Adrenal gland (tissue), 5 donors: ENCODE data around the gene CLASP1.

ENCODE experiments used
- POLR2A ChIP-seq, 2 donors: fragments of 450-650 bp; IDR thresholded peaks; one replicate each; pipeline ENCODE4 v1.6.1; 2017; ENCODE audit warnings: antibody characterized with exemption in 2 of 2, mild to moderate bottlenecking in 2 of 2, moderate library complexity in 1 of 2
- TF ChIP-seq, protein P1 (sequence below), 6 experiments: fragments of 450-650 bp in 4 of 6; fragments of 200-600 bp in 2 of 6; sonication (generic) in 1 of 6; IDR thresholded peaks; 1 replicate in 5 of 6; 2 replicates in 1 of 6; pipeline versions ENCODE4 v1.5.1 to v1.8.0; 2016 to 2021; ENCODE audit warnings: antibody characterized with exemption in 6 of 6, mild to moderate bottlenecking in 2 of 6, moderate library complexity in 1 of 6
- donor health status: DM: no; HTN: no; CAD: no.

DNA sequence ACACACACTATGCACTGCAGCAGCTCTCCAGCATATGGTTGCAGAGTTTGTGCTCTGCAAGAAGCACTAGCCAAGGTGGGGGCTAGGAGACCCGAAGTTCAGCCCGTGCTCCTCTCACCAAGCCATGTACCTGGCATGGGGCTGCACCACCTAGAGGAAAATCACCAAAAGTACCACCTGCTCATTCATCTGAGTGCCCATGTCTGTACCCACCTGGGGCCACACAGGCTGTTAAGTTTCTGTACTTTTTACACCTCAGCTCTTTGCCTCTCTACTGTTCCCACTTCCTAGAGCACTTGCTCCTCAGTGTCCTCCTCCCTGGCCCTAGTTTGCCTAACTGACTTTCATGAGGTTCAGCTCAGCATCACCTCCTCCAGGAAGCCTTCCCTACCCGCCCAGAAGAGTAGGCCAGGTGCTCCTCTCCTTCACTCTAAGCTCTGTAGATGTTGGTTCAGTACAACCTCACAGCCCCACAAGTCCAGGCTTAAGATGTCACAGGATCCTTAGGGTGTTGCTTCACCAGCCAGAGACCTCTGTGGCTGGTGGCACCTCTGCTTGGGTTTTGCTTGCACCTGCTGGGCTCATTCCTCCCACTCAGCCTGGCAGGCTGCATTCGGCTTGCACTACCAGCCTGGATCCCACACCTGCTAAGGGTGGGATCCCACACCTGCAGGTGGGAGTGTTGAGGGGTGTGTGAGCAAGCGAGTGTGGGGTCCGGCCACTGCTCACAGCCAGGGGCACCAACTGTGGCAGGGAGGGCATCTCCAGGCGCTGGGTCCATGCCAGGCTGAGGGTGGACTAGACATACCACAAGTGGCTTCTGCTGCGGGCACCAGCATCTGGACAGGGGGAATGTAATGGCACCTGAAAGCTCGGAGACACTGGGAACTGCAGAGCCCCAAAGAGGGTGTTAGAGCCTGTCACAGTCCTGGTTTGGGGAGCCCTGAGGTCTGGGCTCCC lies 354.1 kb downstream of the CLASP1 start:
- TF ChIP-seq POLR2A (IDR thresholded peaks at IDR 0.05) = no peak
- TF ChIP-seq, protein P1, sequence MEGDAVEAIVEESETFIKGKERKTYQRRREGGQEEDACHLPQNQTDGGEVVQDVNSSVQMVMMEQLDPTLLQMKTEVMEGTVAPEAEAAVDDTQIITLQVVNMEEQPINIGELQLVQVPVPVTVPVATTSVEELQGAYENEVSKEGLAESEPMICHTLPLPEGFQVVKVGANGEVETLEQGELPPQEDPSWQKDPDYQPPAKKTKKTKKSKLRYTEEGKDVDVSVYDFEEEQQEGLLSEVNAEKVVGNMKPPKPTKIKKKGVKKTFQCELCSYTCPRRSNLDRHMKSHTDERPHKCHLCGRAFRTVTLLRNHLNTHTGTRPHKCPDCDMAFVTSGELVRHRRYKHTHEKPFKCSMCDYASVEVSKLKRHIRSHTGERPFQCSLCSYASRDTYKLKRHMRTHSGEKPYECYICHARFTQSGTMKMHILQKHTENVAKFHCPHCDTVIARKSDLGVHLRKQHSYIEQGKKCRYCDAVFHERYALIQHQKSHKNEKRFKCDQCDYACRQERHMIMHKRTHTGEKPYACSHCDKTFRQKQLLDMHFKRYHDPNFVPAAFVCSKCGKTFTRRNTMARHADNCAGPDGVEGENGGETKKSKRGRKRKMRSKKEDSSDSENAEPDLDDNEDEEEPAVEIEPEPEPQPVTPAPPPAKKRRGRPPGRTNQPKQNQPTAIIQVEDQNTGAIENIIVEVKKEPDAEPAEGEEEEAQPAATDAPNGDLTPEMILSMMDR (IDR thresholded peaks at IDR 0.05) = no peak
